ENCODE measurements around the gene CHRNA5. TPM values are rescaled to one million over a fixed set of nuclear protein-coding genes. Genes with fewer than 3 reads are reported as not detected.
"Not testable (repeated sequence)": the region's sequence is repeated elsewhere in the genome, so short reads cannot be mapped to it uniquely, and the experiment has no call there.

Gene CHRNA5
- under 1 TPM in 1 of 4 donors, not detected in 3; 0.33 TPM for total RNA-seq

DNA sequence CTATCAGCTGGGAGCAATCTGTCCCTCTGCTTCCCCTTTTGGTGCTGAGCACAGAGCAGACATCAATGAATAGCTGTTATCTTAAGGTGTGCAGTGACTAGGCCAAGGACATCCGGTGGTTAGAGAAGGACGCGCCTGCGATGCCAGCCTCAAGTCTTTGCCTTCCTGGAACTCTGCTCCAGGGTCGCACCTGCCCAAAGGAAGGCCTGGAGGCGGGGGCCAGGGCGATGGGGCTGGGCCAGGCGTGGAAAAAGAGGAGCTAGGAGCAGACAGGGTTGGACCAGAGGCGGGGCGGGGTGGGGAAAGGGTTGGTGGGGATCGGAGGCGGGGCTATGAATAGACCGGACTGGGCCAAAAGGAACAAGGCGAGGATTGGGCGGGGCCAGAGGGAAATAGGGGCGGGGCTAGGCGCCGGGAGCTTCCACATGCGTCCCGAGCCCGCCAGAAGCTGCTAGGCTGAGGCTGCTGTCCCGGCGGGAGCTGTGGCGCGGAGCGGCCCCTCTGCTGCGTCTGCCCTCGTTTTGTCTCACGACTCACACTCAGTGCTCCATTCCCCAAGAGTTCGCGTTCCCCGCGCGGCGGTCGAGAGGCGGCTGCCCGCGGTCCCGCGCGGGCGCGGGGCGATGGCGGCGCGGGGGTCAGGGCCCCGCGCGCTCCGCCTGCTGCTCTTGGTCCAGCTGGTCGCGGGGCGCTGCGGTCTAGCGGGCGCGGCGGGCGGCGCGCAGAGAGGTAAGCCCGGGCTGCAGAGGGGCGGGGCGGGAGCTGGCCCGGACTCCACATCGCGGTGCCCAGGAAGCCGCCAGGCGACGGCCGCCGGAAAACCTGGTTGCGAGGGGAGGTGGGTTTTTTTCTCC, at the start of gene CHRNA5:
Gene CHRNA5, plus strand, starts transcription at position 424 of the 854 bp plus-strand sequence. Its CDS starts 200 bp downstream, at position 624.
- Histone ChIP-seq H3K9me3 (no peaks in the 10 kb centered on the region), H3K27ac (no peak within 1 kb of the TSS), H3K4me3 (replicated peaks in 1 of 3) (peak within 1 kb of the TSS; percentile 26 to 43 (median 33)), H3K36me3 (no peaks in the 10 kb centered on the region), H3K27me3 (no peaks in the 10 kb centered on the region), H3K4me1 (peaks cover 9% of the 10 kb centered on the region in 2 donors)
- TF ChIP-seq, protein P1, sequence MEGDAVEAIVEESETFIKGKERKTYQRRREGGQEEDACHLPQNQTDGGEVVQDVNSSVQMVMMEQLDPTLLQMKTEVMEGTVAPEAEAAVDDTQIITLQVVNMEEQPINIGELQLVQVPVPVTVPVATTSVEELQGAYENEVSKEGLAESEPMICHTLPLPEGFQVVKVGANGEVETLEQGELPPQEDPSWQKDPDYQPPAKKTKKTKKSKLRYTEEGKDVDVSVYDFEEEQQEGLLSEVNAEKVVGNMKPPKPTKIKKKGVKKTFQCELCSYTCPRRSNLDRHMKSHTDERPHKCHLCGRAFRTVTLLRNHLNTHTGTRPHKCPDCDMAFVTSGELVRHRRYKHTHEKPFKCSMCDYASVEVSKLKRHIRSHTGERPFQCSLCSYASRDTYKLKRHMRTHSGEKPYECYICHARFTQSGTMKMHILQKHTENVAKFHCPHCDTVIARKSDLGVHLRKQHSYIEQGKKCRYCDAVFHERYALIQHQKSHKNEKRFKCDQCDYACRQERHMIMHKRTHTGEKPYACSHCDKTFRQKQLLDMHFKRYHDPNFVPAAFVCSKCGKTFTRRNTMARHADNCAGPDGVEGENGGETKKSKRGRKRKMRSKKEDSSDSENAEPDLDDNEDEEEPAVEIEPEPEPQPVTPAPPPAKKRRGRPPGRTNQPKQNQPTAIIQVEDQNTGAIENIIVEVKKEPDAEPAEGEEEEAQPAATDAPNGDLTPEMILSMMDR (IDR thresholded peaks at IDR 0.05): no peak
- TF ChIP-seq POLR2A (IDR thresholded peaks at IDR 0.05): peak in 1 of 2 donors; percentile 52
- intact Hi-C loops (cut with DNase I): no loop called here
- peak; percentile 79 to 94 for DNase-seq
- WGBS, 2 donors: 1 to 2% methylated on average over 30 to 36 of the region's 75 CpGs

DNA sequence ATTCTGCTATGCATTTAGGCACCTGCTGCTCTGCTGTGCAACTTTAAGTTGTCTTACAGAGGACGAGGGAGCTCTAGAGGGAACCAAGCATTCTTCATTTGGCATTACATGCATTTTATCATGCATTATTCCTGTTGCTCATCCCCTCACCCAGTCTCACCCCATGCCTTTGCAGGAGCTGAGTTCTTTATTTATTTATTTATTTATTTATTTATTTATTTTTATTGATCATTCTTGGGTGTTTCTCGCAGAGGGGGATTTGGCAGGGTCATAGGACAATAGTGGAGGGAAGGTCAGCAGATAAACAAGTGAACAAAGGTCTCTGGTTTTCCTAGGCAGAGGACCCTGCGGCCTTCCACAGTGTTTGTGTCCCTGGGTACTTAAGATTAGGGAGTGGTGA, 45.3 kb upstream of the CHRNA5 start:
- H3K9me3 ChIP-seq; intact Hi-C loops (cut with DNase I); H3K27me3 ChIP-seq; H3K4me1 ChIP-seq; H3K36me3 ChIP-seq; DNase-seq; H3K27ac ChIP-seq; H3K4me3 ChIP-seq (replicated peaks in 1 of 3): not testable (repeated sequence)
- 86 to 88% methylated on average over 2 to 3 of the region's 3 CpGs for WGBS, 2 donors

DNA sequence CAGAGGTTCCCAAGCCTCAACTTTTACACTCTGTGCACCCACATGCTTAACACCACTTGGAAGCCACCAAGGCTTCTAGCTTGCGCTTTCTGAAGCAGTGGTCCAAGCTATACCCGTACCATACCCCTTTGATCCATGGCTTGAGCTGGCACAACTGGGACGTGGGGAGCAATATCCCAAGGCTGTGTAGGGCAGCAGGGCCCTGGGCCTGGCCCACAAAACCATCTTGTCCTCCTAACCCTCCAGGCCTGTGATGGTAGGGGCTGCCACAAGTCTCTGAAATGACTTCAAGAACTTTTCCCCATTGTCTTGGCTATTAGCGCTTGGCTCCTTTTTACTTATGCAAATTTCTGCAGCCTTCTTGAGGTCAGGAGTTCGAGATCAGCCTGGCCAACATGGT, 41.1 kb upstream of the CHRNA5 start:
- Histone ChIP-seq H3K9me3 (no peaks in the 10 kb centered on the region), H3K36me3 (no peaks in the 10 kb centered on the region), H3K27me3 (no peaks in the 10 kb centered on the region), H3K27ac (no peak overlapping the region), H3K4me3 (replicated peaks in 1 of 3) (no peak overlapping the region), H3K4me1 (no peaks in the 10 kb centered on the region)
- WGBS, 2 donors: 89 to 90% methylated on average over 4 to 5 of the region's 5 CpGs
- TF ChIP-seq, protein P1 (IDR thresholded peaks at IDR 0.05): no peak
- no peak for TF ChIP-seq POLR2A (IDR thresholded peaks at IDR 0.05)
- intact Hi-C loops (cut with DNase I): no loop called here
- no peak for DNase-seq

DNA sequence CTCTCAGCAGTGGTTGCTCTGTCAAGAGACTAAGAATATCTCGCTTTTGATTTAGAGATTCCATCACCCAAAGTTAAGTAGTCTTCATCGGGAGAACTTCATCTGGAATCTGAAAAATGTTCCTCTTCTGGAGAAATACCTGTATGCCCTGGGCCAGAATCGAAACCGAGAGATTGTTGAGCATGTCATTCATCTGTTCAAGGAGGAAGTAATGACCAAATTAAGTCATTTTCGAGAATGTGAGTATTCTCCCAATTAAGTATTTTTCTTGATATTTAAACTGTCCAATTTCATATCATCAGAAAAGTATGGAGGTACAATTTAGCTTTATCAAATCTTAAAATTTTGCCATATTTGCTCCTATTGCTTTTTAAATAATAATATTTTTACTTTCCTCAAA, 38.0 kb upstream of the CHRNA5 start:
- no peak for DNase-seq
- intact Hi-C loops (cut with DNase I): no loop called here
- 70 to 82% methylated on average over 5 of the region's 5 CpGs for WGBS, 2 donors

DNA sequence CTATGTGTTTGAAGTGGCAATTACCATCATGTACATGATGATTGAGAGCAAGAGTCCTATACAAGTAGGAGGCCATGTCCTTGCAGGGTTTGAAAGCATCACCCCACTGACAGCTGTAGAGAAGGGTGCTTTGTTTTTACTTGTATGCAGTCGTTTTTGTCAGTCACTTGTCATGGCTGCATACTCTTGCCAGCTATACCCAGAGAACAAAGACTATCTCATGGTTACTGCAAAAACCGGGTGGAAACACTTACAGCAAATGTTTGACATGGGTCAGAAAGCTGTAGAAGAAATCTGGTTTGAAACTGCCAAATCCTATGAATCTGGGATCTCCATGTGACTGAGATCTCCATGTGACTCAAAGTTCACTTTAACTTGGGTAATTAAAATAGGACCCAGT, 32.0 kb upstream of the CHRNA5 start:
- 51 to 76% methylated on average over 2 of the region's 2 CpGs for WGBS, 2 donors
- no peak for TF ChIP-seq POLR2A (IDR thresholded peaks at IDR 0.05)
- TF ChIP-seq, protein P1 (IDR thresholded peaks at IDR 0.05): no peak
- H3K4me3 ChIP-seq (replicated peaks in 1 of 3): no peak overlapping the region
- intact Hi-C loops (cut with DNase I): no loop called here
- H3K27me3 ChIP-seq: no peaks in the 10 kb centered on the region
- DNase-seq: no peak
- H3K36me3 ChIP-seq: no peaks in the 10 kb centered on the region
- no peaks in the 10 kb centered on the region for H3K9me3 ChIP-seq
- no peak overlapping the region for H3K27ac ChIP-seq
- no peaks in the 10 kb centered on the region for H3K4me1 ChIP-seq

More for the DNA sequence above, 38.0 kb upstream of the CHRNA5 start:
- Histone ChIP-seq H3K36me3 (no peaks in the 10 kb centered on the region), H3K27ac (no peak overlapping the region), H3K4me3 (replicated peaks in 1 of 3) (no peak overlapping the region), H3K9me3 (no peaks in the 10 kb centered on the region), H3K27me3 (no peaks in the 10 kb centered on the region), H3K4me1 (no peaks in the 10 kb centered on the region)
- no peak for TF ChIP-seq POLR2A (IDR thresholded peaks at IDR 0.05)
- TF ChIP-seq, protein P1 (IDR thresholded peaks at IDR 0.05): no peak
